HG03378 (cell line): ENCODE measurements around the gene LGALS8.
A peak's percentile ranks its signal among the peaks of the same experiment; 100 is the strongest.
"Not testable (repeated sequence)": the region's sequence is repeated elsewhere in the genome, so short reads cannot be mapped to it uniquely, and the experiment has no call there.

Source experiments
- ATAC-seq: cut with Tn5 transposase; IDR thresholded peaks from one replicate; pipeline ENCODE4 v1.9.1; 2021; ENCODE audit warnings: mild to moderate bottlenecking, moderate library complexity; ENCODE audit not compliant: unreplicated experiment

Gene LGALS8

GRCh38 chr1:236523704-236524141 is at the start of gene LGALS8:
Gene LGALS8 (plus strand): TSS chr1:236523982. CDS start chr1:236526071, 2,089 bp downstream.
- peak; percentile 38 for ATAC-seq

GRCh38 chr1:236476019-236476418 is 47.8 kb upstream of the LGALS8 start:
- ATAC-seq: no peak

GRCh38 chr1:236480758-236481436 is 42.9 kb upstream of the LGALS8 start:
- no peak for ATAC-seq

GRCh38 chr1:236484310-236484971 is 39.3 kb upstream of the LGALS8 start:
- no peak for ATAC-seq

GRCh38 chr1:236486356-236487002 is 37.3 kb upstream of the LGALS8 start:
- no peak for ATAC-seq

GRCh38 chr1:236489161-236489560 is 34.6 kb upstream of the LGALS8 start:
- ATAC-seq: not testable (repeated sequence)

GRCh38 chr1:236489710-236490377 is 33.9 kb upstream of the LGALS8 start:
- peak; percentile 50 for ATAC-seq

GRCh38 chr1:236491469-236492136 is 32.2 kb upstream of the LGALS8 start:
- ATAC-seq: no peak

GRCh38 chr1:236492378-236492777 is 31.4 kb upstream of the LGALS8 start:
- ATAC-seq: no peak

GRCh38 chr1:236494082-236494481 is 29.7 kb upstream of the LGALS8 start:
- no peak for ATAC-seq

GRCh38 chr1:236494586-236495466 is 29.0 kb upstream of the LGALS8 start:
- ATAC-seq: no peak

- ATAC-seq: no peak
These were observed 28.2 kb upstream of the LGALS8 start for GRCh38 chr1:236495467-236496112.

GRCh38 chr1:236497908-236498307 is 25.9 kb upstream of the LGALS8 start:
- ATAC-seq: no peak

GRCh38 chr1:236501093-236501492 is 22.7 kb upstream of the LGALS8 start:
- ATAC-seq: no peak

- no peak for ATAC-seq
These were observed 21.2 kb upstream of the LGALS8 start for GRCh38 chr1:236502579-236502971.

GRCh38 chr1:236502972-236503639 is 20.7 kb upstream of the LGALS8 start:
- ATAC-seq: no peak

GRCh38 chr1:236504338-236504737 is 19.4 kb upstream of the LGALS8 start:
- not testable (repeated sequence) for ATAC-seq

- ATAC-seq: no peak
These were observed 16.6 kb upstream of the LGALS8 start for GRCh38 chr1:236507022-236507700.
